ENCODE measurements around the gene B3GNT7. TPM values are rescaled to one million over a fixed set of nuclear protein-coding genes. Genes with fewer than 3 reads are reported as not detected.

B3GNT7 gene
- total and polyA plus RNA-seq, 7 donors, result 2.9 to 40.9 (median 5.0) TPM

DNA sequence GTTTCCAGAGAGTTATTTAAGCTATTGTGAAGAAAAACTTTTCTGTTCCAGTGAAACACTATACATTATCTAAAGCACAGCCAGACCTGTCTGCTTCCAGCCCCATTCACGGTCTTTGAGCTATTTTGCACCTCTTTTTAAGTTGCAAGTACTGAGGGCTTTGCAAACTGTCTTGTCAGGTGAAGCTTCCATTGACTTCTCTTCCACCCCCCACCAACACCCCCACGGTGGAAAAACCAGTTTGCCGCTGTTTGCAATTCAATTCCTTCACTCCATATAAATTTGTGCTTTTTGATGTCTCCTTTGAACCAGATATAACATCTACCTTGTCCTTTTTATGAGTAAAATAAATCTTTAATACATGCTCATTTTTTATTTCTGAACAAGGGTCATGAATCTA is 15.7 kb downstream of the B3GNT7 start:
- no peak overlapping the region for H3K4me3 ChIP-seq
- no peaks in the 10 kb centered on the region for H3K36me3 ChIP-seq
- intact Hi-C loops (cut with DNase I), result no loop called here
- H3K9me3 ChIP-seq, result no peaks in the 10 kb centered on the region
- H3K27me3 ChIP-seq, result no peaks in the 10 kb centered on the region
- DNase-seq, result no peak
- 53 to 62% methylated on average over 3 of the region's 3 CpGs for WGBS, 2 donors
- peaks cover 0 to 15% (median 13%) of the 10 kb centered on the region in 4 donors for H3K4me1 ChIP-seq
- TF ChIP-seq, protein P1, sequence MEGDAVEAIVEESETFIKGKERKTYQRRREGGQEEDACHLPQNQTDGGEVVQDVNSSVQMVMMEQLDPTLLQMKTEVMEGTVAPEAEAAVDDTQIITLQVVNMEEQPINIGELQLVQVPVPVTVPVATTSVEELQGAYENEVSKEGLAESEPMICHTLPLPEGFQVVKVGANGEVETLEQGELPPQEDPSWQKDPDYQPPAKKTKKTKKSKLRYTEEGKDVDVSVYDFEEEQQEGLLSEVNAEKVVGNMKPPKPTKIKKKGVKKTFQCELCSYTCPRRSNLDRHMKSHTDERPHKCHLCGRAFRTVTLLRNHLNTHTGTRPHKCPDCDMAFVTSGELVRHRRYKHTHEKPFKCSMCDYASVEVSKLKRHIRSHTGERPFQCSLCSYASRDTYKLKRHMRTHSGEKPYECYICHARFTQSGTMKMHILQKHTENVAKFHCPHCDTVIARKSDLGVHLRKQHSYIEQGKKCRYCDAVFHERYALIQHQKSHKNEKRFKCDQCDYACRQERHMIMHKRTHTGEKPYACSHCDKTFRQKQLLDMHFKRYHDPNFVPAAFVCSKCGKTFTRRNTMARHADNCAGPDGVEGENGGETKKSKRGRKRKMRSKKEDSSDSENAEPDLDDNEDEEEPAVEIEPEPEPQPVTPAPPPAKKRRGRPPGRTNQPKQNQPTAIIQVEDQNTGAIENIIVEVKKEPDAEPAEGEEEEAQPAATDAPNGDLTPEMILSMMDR (IDR thresholded peaks at IDR 0.05), result no peak
- H3K27ac ChIP-seq, result no peak overlapping the region

- H3K27me3 ChIP-seq, result no peaks in the 10 kb centered on the region
- WGBS, 2 donors, result 2 to 3% methylated on average over 67 of the region's 67 CpGs
- intact Hi-C loops (cut with DNase I), result loop anchor here (1.0 to 2.0 kb wide), 4 partner anchors 41 to 309 kb away; no protein-coding TSS in a partner anchor
- DNase-seq, result peak; percentile 94
- no peak for TF ChIP-seq POLR2A (IDR thresholded peaks at IDR 0.05)
- TF ChIP-seq, protein P1 (IDR thresholded peaks at IDR 0.05), result peak; percentile 72 to 95 (median 82)
- peak overlapping the region; percentile 58 to 76 (median 72) for H3K4me3 ChIP-seq
- H3K27ac ChIP-seq, result peak overlapping the region in 3 of 4 donors; percentile 39 to 72 (median 70)
- H3K4me1 ChIP-seq, result peaks cover 0 to 15% (median 13%) of the 10 kb centered on the region in 4 donors
- H3K36me3 ChIP-seq, result no peaks in the 10 kb centered on the region
- H3K9me3 ChIP-seq, result no peaks in the 10 kb centered on the region
Measured at GRCh38 chr2:231411831-231412617, 16.5 kb downstream of the B3GNT7 start.

GRCh38 chr2:231412618-231412963 is 17.1 kb downstream of the B3GNT7 start:
- intact Hi-C loops (cut with DNase I), result loop anchor here (1.0 to 2.0 kb wide), 4 partner anchors 40 to 310 kb away; no protein-coding TSS in a partner anchor
- H3K27me3 ChIP-seq, result no peaks in the 10 kb centered on the region
- H3K4me1 ChIP-seq, result peaks cover 0 to 15% (median 13%) of the 10 kb centered on the region in 4 donors
- WGBS, 2 donors, result 39 to 43% methylated on average over 9 of the region's 9 CpGs
- H3K4me3 ChIP-seq, result peak overlapping the region; percentile 58 to 76 (median 72)
- TF ChIP-seq, protein P1 (IDR thresholded peaks at IDR 0.05), result no peak
- TF ChIP-seq POLR2A (IDR thresholded peaks at IDR 0.05) (no peak), EP300 (IDR thresholded peaks at IDR 0.05) (no peak)
- no peaks in the 10 kb centered on the region for H3K36me3 ChIP-seq
- H3K9me3 ChIP-seq, result no peaks in the 10 kb centered on the region
- DNase-seq, result no peak
- H3K27ac ChIP-seq, result peak overlapping the region in 2 of 4 donors; percentile 70 to 72

- intact Hi-C loops (cut with DNase I), result loop anchor here (2.0 kb wide), 3 partner anchors 39 to 311 kb away; no protein-coding TSS in a partner anchor
- Histone ChIP-seq H3K4me1 (peaks cover 0 to 15% (median 13%) of the 10 kb centered on the region in 4 donors), H3K9me3 (no peaks in the 10 kb centered on the region), H3K27ac (no peak overlapping the region), H3K36me3 (no peaks in the 10 kb centered on the region), H3K4me3 (no peak overlapping the region), H3K27me3 (no peaks in the 10 kb centered on the region)
- no peak for DNase-seq
- WGBS, 2 donors, result 73 to 81% methylated on average over 6 of the region's 6 CpGs
- TF ChIP-seq EP300 (IDR thresholded peaks at IDR 0.05), result no peak
- TF ChIP-seq POLR2AphosphoS5 (IDR thresholded peaks at IDR 0.05), result no peak
- TF ChIP-seq, protein P1 (IDR thresholded peaks at IDR 0.05), result no peak
- no peak for TF ChIP-seq POLR2A (IDR thresholded peaks at IDR 0.05)
Measured at GRCh38 chr2:231413456-231413855, 17.9 kb downstream of the B3GNT7 start.
